HG02885 (cell line): ENCODE data around the gene BAHCC1.

Experiments
- ATAC-seq: cut with Tn5 transposase; IDR thresholded peaks from one replicate; pipeline ENCODE4 v1.9.1; 2021; ENCODE audit warnings: mild to moderate bottlenecking; ENCODE audit not compliant: unreplicated experiment, poor library complexity

BAHCC1 gene

DNA sequence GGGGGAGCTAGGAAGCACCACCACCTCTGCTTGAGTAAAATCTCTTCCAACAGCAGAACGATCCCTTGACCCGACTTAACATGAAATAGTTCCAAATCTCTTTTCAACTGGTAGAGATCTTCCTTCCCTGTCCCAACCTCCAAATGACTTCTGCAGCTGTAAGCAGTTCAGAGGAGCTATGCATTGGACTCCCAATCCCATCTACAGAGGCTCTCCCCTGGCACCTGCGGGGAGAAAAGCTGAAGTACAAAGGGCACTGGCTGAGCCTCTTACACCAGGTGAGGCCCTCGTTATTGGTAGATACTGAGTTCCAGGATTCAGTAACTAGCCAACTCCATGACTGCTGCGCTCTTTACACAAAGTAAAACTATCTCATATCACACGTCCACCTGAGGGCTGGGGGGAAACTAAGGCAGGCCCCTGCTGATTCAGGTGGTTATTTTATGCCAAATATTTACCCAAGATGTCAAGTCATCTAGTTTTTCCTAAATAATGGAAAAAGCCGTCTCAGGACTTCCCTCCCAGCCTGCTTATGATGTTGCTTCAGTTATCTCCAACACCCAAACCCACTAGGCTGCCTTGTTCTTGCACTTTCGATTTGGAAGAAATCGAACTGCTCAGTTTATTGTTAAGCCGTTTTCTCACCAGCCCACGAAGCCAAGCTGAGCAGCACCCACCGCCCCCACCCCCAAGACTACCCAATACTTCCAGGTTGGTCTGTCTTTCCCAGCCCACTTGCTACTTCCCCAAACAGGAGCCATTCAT is 114.1 kb downstream of the BAHCC1 start:
- no peak for ATAC-seq

DNA sequence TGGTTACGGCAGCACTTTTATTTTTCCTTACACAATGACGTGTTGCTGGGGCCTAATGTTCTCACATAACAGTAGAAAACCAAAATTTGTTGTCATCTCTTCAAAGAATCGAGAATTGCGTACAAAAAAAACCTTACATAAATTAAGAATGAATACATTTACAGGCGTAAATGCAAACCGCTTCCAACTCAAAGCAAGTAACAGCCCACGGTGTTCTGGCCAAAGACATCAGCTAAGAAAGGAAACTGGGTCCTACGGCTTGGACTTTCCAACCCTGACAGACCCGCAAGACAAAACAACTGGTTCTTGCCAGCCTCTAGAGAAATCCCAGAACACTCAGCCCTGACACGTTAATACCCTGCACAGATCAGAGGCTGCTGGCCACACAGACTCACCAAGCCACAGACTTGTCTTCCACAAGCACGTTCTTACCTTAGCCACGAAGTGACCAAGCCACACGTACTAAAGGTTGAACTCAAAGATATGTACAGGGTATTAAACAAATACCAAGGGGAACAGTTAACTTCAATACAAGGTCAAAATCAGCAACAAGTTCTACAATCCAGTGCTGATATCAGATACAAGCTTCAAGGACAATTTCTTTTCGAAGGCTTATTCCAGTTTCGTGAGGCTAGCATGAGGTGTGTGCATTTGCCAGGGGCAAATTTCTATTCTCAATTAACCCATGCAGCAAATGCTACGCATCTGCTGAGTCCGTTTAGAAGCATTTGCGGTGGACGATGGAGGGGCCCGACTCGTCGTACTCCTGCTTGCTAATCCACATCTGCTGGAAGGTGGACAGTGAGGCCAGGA is 114.9 kb downstream of the BAHCC1 start:
- ATAC-seq = no peak

DNA sequence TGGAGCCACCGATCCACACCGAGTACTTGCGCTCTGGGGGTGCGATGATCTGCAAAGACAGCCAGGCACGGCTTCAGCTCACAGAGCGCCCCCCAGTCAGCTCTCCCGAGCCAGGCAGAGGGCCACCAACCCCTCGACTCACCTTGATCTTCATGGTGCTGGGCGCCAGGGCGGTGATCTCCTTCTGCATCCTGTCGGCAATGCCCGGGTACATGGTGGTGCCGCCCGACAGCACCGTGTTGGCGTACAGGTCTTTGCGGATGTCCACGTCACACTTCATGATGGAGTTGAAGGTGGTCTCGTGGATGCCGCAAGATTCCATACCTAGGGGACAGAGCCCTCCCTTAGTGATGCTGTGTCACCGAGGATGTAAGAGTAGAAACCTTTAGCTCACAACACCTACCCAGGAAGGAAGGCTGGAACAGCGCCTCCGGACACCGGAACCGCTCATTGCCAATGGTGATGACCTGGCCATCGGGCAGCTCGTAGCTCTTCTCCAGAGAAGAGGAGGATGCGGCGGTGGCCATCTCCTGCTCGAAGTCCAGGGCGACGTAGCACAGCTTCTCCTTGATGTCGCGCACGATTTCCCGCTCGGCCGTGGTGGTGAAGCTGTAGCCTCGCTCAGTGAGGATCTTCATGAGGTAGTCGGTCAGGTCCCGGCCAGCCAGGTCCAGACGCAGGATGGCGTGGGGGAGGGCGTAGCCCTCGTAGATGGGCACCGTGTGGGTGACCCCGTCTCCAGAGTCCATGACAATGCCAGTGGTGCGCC is 115.7 kb downstream of the BAHCC1 start:
- no peak for ATAC-seq

DNA sequence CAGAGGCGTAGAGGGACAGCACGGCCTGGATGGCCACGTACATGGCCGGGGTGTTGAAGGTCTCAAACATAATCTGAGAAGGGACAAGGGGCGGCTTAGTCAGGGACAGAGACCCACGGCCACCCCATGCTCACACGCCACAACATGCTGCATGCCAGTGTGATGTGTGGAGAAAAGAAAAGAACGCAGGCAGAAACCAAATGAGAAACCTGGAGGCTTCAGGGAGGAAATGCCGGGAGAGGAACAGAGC is 116.2 kb downstream of the BAHCC1 start:
- no peak for ATAC-seq

DNA sequence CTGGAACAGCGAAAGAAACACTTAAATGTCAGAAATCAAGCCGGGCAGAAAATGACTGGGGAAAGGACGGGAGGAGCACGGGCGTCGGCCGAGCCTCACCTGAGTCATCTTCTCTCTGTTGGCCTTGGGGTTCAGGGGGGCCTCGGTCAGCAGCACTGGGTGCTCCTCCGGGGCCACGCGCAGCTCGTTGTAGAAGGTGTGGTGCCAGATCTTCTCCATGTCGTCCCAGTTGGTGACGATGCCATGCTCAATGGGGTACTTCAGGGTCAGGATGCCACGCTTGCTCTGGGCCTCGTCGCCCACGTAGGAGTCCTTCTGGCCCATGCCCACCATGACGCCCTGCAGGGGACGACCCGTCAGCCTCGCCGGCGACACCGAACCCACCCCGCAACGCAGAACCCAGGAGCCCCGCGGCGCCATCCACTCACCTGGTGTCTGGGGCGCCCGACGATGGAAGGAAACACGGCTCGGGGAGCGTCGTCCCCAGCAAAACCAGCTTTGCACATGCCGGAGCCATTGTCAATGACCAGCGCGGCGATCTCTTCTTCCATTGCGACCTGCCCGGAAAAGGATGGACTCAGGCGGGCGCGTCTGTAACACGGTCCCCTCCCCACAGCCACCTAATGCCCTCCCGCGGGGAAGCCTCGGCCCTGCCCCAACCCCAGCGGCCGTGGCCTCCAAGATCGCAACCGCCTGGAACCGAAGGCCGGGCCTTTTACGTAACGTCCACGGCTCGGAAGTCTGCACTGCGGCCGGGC is 116.7 kb downstream of the BAHCC1 start:
- peak; percentile 1 for ATAC-seq

DNA sequence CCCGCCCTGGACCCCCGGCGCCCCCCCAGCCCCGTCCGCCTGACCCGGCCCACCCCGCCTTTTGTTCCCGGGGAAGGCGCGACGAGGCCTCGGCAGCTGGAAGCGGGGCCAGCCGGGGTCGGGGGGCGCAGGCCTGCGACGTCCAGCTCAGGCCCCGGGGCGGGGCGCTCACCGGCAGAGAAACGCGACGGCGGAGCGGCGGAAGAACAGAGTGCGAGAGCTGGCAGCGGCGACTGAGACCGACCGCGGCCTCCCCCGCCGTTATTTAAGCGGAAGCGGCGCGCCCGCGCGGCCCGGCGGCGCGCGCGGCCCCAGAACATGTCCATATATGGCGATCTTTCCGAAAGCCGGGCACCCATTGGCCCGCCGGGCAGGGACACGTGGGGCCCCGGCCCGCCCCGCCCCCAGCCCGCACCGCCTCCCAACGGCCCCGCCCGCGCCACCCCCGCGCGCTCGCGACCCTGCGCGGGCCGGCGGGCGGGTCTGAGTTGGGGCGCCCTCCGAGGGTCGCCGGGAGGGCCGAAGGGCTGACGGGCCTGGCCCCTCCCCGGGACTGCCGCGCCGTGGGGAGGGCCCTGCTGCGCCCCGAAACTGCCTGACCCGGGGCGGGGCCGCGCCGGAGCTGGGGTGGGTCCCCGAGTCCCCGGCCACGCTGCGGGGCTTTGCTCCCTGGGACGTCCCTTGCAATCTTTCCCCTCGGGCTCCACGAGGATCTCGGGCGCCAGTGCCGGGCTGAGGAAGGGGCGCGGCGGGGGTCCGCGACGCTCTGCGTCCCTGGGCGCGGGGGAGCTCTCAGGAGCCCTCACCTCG is 117.5 kb downstream of the BAHCC1 start, which contains the start of gene ACTG1:
TSS of gene ACTG1 (minus strand) at position 238 of the 810 bp plus-strand sequence. CDS start 445 bp downstream, outside the sequence.
- peak; percentile 49 for ATAC-seq

DNA sequence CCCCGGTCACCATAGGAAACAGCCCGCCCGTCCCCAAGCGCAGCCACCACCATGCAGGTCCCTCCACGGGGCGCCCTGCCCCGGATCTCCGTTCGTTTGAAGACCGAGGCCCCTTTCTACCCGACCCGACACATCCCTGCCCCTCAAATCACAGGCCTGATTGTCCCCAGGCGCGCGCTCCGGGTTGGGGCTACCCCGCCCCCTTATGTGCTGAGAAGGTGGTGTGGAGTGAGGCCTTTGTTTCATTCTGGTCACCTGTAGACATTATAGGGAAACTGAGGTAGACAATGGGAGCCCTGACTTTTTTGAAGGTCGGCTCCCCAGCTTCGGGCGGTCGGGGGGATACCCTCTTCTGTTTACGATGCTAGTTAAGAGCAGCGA is 118.1 kb downstream of the BAHCC1 start:
- no peak for ATAC-seq

DNA sequence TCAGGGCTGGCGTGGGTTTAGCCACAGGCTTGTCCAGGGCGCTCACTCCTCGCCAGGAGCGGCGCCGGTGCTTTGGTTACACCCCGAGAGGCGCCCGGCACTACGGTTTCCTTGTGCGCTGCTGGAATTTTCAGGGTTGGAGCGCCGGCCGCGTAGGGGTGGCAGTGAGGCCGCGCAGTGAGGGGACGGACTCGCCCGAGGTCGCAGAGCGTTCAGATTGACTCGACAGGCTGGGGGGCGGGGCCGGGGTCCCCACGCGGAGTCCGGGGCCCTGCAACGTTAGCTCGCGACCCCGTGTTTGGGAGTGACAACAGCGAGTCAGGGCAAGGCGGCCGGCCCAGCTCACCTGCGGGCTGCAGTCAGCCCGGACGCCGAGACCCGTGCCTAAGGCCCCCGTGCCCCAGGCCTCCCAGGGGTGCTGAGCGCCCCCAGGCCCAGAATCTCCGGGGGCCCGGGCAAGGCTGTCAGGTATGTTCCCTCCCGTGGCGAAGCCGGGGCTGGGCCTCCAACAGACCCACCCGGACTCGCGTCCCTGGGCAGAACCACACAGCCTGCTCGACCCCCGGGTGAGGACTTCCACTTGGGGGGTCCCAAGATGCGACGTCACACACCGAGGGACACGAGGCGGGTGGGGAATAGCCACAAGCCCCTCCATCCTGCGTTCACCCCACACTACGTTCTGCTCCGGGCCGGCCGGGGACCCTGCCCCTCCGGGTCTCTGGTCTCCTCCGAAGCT is 118.7 kb downstream of the BAHCC1 start:
- no peak for ATAC-seq

DNA sequence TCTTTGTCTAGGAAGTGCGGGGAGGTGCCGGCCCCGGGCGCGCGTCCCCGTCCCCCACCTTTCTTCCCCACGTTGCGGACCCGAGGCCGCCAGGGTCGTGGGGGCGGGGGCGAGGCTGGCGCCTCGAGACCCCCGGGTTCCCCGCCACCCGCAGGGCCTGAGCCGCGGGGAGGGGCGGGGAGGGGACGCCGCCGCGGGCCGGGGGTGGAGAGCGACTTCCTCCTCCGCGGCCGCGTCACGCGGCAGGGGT is 119.2 kb downstream of the BAHCC1 start:
- no peak for ATAC-seq

DNA sequence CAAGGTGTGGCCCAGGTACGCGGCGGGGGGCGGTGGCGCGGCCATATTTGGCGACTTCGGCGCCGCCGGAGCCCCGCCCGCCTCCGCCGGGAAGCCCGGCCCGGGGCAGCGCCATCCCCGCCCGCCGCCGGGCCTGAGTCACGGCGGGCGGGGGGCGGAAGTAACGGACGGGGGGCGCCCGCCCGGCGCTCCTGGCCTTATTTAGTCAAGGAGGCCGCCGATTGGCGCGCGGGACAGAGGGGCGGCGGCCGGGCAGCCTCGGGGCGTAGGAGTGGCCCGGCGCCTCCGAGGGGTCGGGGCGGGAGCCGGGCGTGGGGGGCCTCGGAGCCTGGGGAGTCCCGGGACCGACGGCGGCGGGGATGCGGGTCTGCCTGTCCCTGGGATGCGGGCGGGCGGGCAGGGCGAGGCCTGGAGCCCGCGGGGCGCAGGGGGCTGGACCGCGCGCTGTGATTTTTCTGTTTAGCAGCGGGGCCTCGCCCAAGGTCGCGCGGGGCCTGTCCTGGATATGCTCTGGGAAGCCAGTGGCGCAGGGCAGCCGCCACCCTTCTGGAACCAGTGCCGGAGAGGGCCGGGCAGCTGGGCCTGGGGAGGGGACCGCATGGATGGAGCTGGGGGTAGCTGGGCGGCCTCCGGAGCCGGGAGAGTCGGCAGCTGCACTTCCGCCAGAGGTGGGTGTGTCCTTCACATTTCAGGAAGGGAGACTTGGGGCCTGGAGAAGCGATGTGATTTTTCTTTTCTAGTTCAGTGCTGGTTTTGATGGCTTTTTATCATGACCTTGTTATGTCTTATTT is 119.7 kb downstream of the BAHCC1 start:
- ATAC-seq = peak; percentile 30

DNA sequence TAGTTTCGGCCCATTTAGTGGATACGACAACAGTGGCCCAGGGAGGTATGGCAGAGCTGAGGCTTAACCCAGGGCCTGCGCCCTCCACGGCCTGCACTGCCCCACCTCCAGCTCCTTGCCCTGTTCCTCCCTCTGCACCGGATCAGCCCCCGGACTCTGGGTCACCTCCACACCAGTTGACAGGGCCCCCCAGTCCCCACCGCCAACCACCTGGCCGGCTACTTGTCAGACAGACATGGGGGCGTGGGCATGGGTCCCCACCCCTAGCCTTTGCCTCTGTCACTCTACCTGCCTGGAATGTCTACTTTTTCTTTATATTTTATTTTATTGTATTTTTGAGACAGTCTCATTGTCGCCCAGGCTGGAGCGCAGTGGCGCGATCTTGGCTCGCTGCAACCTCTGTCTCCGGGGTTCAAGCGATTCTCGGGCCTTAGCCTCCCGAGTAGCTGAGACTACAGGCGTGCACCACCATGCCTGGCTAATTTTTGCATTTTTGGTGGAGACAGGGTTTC is 120.3 kb downstream of the BAHCC1 start:
- ATAC-seq = no peak
